Activated gamma-delta T cell treated with anti-CD3 and anti-CD28 coated beads, Interleukin-2, amount 50 U/mL, for 16 hours (primary cell): ENCODE results near the gene FBXL14.

Experiments
- DNase-seq: peaks from one replicate; pipeline ENCODE4 v3.0.0-alpha.2; 2020; ENCODE audit warnings: low read depth

The FBXL14 gene

GRCh38 chr12:1593174-1594005 is 991 bp downstream of the FBXL14 start:
- peak; percentile 25 for DNase-seq

GRCh38 chr12:1592444-1593173 is 1.8 kb downstream of the FBXL14 start:
- DNase-seq, result peak; percentile 28

- no peak for DNase-seq
These were observed 2.8 kb downstream of the FBXL14 start for GRCh38 chr12:1591543-1591942.

GRCh38 chr12:1591034-1591433 is 3.3 kb downstream of the FBXL14 start:
- no peak for DNase-seq

- DNase-seq, result no peak
These were observed 4.0 kb downstream of the FBXL14 start for GRCh38 chr12:1590221-1590979.

GRCh38 chr12:1588575-1588947 is 5.8 kb downstream of the FBXL14 start:
- DNase-seq, result no peak

GRCh38 chr12:1587927-1588574 is 6.3 kb downstream of the FBXL14 start:
- DNase-seq, result no peak

- DNase-seq, result no peak
These were observed 10.1 kb downstream of the FBXL14 start for GRCh38 chr12:1584326-1584725.

GRCh38 chr12:1583421-1584078 is 10.8 kb downstream of the FBXL14 start:
- DNase-seq, result peak; percentile 42

- no peak for DNase-seq
These were observed 11.7 kb downstream of the FBXL14 start for GRCh38 chr12:1582709-1583050.

GRCh38 chr12:1581973-1582708 is 12.2 kb downstream of the FBXL14 start:
- DNase-seq, result no peak

GRCh38 chr12:1580526-1580925 is 13.9 kb downstream of the FBXL14 start:
- DNase-seq, result no peak

GRCh38 chr12:1579651-1580435 is 14.5 kb downstream of the FBXL14 start:
- DNase-seq, result no peak

GRCh38 chr12:1576410-1577241 is 17.8 kb downstream of the FBXL14 start:
- no peak for DNase-seq

- DNase-seq, result no peak
These were observed 18.7 kb downstream of the FBXL14 start for GRCh38 chr12:1575408-1576401.

- DNase-seq, result no peak
These were observed 19.5 kb downstream of the FBXL14 start for GRCh38 chr12:1574865-1575259.

GRCh38 chr12:1573960-1574864 is 20.2 kb downstream of the FBXL14 start:
- DNase-seq, result no peak
